ENCODE measurements around the gene RALGAPA2.

- TF ChIP-seq, protein P1, sequence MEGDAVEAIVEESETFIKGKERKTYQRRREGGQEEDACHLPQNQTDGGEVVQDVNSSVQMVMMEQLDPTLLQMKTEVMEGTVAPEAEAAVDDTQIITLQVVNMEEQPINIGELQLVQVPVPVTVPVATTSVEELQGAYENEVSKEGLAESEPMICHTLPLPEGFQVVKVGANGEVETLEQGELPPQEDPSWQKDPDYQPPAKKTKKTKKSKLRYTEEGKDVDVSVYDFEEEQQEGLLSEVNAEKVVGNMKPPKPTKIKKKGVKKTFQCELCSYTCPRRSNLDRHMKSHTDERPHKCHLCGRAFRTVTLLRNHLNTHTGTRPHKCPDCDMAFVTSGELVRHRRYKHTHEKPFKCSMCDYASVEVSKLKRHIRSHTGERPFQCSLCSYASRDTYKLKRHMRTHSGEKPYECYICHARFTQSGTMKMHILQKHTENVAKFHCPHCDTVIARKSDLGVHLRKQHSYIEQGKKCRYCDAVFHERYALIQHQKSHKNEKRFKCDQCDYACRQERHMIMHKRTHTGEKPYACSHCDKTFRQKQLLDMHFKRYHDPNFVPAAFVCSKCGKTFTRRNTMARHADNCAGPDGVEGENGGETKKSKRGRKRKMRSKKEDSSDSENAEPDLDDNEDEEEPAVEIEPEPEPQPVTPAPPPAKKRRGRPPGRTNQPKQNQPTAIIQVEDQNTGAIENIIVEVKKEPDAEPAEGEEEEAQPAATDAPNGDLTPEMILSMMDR (conservative IDR thresholded peaks at IDR 0.05; ENCODE audit: low read depth, low read length) = no peak
- TF ChIP-seq EZH2 (IDR thresholded peaks at IDR 0.05; ENCODE audit: low read length, unreplicated experiment) = no peak
These were observed 214.2 kb downstream of the RALGAPA2 start for GRCh38 chr20:20498076-20498861.
